Endothelial cell of umbilical vein (primary cell): ENCODE measurements around the gene DDX24.

Source experiments
- CTCF ChIP-seq, 2 donors: IDR thresholded peaks; 1 replicate in 1 of 2; 2 replicates in 1 of 2; pipeline ENCODE4 v1.5.1; 2011; ENCODE audit warnings: low read length in 2 of 2, mild to moderate bottlenecking in 2 of 2, moderate library complexity in 2 of 2, control low read depth in 1 of 2, inconsistent platforms in 1 of 2, low read depth in 1 of 2; ENCODE audit not compliant: insufficient read depth in 1 of 2; ENCODE audit errors: extremely low read depth in 1 of 2
- GATA2 ChIP-seq: IDR thresholded peaks from 2 replicates; pipeline ENCODE4 v1.7.0; 2011; ENCODE audit warnings: low read depth, mild to moderate bottlenecking, moderate library complexity, mixed read lengths, low read length; ENCODE audit not compliant: insufficient read length, insufficient read depth
- JUN ChIP-seq: IDR thresholded peaks from 2 replicates; pipeline ENCODE4 v1.6.1; 2011; ENCODE audit warnings: borderline replicate concordance, low read depth; ENCODE audit not compliant: insufficient read length, insufficient read depth
- MAX ChIP-seq: IDR thresholded peaks from 2 replicates; pipeline ENCODE4 v1.6.1; 2011; ENCODE audit not compliant: insufficient read depth, insufficient read length
- MYC ChIP-seq: IDR thresholded peaks from one replicate; pipeline ENCODE4 v1.6.1; 2011; ENCODE audit warnings: mild to moderate bottlenecking, low read depth, low read length
- POLR2A ChIP-seq: IDR thresholded peaks from 2 replicates; pipeline ENCODE4 v1.6.1; 2012; ENCODE audit warnings: low read depth, mild to moderate bottlenecking, control low read depth, low read length

- TF ChIP-seq CTCF (IDR thresholded peaks at IDR 0.05; ENCODE audit: extremely low read depth in 1 of 2, insufficient read depth in 1 of 2, low read depth in 1 of 2, low read length in 2 of 2) (no peak), POLR2A (no peak), GATA2 (no peak), MAX (no peak), MYC (no peak), JUN (no peak)
Measured at GRCh38 chr14:94010625-94011024, 70.4 kb downstream of the DDX24 start.
